GM21381 (cell line): ENCODE data around the gene IL10.

Experiments used
- ATAC-seq: cut with Tn5 transposase; IDR thresholded peaks from one replicate; pipeline ENCODE4 v1.9.1; 2021; ENCODE audit warnings: mild to moderate bottlenecking, moderate library complexity; ENCODE audit not compliant: unreplicated experiment

IL10 gene

DNA sequence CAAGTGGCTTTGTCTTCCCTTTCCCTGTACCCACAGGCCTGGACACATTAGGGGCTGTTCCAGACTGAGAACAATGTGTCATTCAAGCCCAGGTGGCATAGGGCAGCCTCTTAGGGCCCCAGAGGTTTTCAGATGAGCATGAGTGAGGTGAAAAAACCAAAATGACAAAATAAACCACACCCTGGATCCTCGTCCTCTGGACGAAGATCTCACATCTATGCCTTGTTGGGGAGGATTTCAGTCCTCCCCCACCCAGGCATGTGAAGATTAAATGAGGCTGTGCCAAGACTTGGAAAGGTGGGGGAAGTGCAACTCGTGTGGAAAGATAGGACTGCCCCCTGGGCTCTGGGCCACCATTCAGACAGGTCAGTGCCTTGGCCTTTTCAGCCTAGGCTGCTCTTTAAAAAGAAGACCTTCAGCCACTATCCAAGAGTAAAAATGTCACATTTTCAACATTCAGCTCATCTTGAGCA, 34.5 kb downstream of the IL10 start:
- no peak for ATAC-seq

DNA sequence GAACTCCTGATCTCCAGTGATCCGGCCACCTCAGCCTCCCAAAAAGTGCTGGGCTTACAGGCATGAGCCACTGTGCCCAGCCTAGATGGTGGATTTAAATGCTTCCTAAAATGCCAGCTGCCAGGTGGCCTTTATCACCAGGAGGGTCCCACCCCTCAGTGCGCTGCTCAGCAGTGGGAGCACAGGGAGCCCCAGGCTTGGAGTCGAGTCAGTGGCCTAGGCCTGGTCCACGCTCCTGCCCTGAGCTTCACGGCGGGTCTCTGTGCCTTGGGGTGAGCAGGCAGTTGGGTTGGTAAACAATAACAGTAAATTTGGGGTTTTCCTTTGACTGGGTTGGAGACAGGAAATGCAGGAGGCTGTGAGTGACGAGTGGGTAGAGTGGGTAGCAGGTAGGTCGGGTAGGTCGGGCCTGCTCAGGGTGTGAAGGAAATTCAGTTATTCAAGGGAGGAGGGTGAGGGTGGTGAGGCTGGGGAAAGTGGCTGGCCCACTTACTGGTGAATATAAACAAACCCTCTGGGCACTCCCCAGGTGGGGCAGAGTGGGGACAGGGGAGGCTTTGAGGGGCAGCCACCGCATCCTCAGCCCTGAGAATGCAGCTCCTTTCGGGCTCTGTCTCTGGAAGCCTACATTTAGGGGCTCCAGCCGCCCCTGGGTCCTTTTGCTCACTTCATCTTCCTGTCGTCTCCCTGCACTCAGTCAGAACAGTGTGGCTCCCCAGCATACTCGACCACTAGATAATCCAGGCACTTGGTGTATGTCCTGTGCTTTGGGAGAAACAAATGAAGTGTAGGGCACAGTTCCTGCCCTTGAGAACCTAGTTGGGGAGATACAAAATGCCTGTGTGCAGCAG, 35.2 kb downstream of the IL10 start:
- ATAC-seq = no peak

DNA sequence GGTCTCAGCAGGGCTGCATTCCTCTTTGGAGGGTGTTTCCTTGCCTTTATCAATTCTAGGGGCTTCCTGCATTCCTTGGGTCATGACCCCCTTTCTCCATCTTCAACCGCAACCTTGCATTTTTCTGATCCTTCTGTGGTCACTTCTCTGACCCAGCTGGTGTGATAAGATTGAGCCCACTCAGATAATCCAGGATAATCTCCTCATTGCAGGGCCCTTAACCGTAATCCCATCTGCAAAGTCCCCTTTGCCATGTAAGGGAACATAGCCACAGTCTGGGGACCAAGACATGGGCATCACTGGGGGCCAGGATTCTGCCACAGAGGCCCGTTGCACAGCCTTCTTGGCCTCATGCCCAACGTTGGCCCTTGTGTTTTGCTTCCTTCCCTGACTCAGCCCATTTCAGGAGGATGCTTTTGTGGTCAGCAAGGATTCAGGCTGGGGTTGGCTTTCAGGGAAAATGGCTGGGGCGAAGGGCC, 36.7 kb downstream of the IL10 start:
- ATAC-seq = no peak

DNA sequence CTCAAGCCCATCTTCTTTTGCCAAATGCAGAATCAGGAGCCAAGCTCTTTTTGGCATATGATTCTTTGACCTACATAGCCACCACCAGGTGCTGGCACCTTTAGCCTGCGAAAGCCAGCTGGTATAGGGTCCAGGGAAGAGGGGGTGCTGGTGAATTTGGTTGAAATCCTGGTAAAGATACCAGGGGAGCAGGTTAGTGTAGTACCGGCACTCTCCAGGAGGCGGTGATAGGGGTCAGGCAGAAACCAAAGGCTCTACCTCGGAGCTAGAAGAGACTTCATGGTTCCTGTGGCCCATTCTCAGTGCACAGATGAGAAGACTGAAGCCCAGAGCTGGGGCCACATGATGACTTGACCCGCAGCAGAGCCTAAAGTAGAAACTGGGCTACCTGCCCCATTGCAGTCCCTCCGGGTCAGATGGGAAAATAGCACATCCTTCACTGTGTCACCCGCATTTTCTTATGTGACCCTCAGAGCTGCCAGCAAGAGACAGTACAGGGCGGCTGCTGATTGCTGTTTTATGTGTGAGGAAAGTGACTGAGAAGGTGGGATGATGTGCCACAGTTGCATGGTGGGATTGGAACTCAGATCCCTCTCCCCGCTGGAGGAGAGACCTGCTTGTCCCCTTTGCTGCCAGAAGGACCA, 37.7 kb downstream of the IL10 start:
- no peak for ATAC-seq

DNA sequence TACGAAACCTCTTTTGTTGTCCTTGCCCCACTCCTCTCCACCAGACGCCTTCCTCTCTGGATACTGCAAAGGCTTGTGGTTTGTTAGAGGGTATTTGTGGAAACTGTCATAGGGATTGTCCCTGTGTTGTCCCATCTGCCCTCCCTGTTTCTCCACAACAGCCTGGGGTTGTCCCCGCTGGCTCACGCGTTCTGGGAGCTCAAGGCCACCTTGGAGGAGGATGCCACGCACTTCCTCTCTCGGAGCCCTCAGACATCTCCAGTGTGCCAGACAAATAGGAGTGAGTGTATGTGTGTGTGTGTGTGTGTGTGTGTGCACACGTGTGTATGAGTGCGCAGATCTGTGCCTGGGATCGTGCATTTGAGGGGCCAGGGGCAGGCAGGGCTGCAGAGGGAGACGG, 39.3 kb downstream of the IL10 start:
- ATAC-seq = no peak

DNA sequence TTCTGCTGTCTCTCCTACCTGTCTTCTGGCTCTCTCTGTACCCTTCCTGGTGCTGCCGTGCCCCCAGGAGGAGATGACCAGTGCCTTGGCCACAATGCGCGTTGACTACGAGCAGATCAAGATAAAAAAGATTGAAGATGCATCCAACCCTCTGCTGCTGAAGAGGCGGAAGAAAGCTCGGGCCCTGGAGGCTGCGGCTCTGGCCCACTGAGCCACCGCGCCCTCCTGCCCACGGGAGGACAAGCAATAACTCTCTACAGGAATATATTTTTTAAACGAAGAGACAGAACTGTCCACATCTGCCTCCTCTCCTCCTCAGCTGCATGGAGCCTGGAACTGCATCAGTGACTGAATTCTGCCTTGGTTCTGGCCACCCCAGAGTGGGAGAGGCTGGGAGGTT, 39.8 kb downstream of the IL10 start:
- ATAC-seq = no peak

DNA sequence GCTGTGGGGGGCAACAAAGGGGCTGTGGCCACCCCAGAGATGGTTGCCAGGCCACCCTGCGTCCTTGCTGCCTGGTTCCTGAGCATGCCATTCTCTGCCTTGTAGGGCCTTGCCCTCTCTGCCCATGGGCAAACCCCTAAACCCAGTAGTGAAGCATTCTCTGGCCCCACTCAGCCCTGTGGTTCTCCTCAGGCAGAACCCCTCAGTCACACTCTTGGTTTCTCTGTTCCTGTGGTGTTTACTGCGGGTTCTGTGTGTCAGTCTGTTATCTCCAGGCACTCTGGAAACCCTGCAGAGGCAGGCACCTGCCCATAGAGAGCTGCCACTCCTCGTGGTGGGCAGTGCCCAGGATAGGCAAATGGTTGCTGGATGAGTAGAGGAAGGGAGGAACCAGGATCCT, 42.8 kb downstream of the IL10 start:
- no peak for ATAC-seq

DNA sequence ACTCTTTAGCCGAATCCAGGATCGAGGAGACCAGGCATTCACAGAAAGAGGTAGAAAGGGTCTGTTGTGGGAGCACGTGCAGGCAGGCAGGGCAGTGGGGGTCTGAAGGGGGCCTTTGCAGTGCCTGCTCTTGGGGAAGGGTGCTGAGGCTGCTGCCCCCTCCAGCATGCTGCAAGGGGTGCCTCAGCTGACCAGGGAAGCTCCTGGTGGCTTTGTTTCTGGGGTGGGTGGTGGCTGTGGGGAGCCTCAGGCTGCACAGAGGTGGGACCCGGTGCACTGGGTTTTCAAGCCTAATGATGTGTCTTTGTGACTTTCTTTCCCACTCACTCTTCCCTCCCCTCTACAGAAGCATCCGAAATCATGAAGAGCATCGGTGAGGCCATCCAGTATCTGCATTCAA, 43.2 kb downstream of the IL10 start:
- ATAC-seq = no peak

DNA sequence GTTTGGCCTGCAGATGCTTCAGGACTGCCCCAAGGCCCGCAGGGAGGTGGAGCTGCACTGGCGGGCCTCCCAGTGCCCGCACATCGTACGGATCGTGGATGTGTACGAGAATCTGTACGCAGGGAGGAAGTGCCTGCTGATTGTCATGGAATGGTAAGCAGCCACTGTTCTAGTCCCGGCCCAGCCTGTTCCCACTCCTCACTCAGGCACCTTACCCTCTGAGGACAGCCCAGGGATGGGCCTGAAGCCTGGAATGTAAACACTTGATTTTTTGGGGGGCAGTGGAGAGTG, 43.7 kb downstream of the IL10 start:
- no peak for ATAC-seq

DNA sequence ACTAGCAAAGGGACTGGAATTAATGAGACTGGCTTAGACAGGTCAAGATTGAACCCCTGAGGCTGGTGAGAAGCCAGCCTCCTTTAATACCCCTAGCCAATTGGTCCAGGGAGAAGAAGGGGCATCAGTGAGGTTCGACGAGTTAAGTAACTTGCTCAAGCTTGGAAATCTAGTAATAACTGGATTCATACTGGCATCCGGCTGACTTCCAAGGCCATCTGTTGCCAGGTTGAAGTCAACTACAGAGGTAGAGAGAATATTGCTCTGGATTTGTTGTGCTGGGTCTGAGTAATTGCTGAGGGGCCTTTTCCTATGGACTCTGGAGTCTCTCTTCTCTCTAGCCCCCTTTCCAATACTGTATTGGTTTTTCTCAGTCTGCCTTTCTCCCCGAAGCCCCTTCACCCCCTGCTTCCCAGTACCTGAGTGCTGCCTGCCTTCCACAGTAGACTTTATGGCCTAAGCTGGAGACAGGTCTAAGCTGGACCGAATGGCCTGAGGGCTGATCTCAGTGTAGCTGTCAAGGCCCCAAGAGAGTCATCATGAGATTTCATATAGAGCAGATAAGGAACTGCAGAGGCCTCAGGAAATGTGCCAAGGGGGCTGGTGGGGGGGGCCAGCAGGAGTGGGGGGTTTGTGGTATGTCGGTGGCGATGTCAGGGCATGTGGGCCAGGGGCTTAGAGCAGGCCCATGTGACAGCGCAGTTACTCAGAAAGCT, 44.2 kb downstream of the IL10 start:
- no peak for ATAC-seq

DNA sequence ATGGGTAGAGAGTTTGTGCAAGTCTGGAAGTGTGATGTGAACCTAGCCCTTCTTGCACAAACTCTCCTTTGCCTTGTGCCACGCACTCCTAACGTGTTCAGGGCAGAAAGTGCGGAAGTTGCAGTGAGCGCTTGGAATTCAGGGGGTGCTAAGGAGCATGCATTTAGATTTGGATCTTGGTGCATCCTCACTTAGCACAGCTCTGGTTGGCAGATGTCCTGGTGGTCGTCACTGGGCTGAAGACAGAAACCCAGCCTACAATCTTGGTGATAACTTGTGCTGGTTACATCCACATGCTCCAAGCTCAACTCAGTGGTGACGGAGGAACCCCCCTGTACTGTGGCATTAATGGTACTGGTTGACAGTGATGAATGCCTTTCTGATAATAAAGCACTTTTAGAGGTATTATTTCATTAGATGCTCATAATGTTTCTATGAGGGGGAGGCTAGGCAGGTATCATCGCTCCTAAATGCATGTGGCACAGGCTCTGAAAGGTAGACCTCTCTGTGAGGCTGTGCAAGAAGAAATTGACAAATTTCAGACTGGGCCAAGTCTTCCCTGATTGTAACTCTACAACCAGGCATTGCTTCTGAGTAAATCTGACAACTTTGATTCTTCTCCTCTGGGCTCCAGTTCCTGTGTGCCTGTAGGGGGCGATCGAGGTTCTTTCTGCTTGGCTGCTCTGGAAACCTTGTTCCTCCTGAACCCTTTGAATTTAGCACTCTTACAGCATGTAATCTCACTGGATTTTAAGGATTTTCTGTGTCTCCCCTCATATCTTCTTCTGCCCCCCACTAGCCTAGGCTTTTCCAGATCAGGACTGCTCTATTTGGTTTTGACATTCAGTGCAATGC, 47.0 kb downstream of the IL10 start:
- no peak for ATAC-seq

DNA sequence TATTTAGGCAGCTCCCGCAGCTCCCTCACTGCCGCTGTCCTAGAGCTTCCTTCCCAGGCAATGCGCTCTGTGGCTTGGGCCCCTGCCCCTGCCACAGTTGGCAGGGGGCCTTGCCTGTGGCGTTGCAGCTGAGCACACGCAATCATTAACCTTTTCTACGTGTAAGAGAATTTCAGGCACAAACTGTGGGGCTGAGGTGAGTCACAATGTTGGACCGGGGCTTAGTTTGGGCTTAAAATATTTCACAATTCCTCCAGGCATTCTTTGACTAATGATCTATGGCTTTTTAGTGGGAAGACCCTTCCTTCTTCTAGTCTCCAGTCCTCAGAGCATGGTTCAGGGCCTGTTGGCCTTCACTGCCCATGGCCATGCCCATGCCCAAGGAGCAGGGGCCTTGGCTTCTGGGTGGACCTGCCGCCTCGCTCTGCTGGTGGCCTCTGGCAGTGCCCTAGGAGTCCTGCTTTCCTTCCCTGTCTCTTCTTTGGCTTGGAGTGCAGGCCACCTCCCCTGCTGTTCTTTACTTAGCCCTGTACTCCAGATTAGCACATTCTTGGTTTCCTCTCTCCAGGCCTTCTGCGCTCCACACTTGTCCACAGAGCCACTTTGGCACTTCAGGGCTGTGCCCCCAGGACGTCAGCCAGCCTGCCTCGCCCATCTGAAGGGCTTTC, 48.4 kb downstream of the IL10 start:
- ATAC-seq = no peak

DNA sequence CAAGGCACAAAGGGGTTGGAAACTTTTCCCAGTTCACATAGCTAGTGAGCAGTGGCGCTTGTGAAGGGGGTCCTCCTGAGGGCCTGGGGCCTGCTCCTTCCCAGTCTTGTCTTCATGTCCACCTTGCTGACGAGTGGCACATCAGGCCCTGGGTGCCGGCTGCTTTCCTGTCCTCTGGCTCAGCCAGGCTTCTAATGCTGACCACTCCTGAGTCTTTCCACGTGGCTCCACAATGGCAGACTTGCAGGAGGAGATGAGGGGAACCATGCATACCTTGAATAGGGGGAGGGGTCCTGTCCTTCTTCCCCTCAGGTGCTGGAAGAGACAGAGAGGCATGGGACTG, 48.9 kb downstream of the IL10 start:
- ATAC-seq = no peak

DNA sequence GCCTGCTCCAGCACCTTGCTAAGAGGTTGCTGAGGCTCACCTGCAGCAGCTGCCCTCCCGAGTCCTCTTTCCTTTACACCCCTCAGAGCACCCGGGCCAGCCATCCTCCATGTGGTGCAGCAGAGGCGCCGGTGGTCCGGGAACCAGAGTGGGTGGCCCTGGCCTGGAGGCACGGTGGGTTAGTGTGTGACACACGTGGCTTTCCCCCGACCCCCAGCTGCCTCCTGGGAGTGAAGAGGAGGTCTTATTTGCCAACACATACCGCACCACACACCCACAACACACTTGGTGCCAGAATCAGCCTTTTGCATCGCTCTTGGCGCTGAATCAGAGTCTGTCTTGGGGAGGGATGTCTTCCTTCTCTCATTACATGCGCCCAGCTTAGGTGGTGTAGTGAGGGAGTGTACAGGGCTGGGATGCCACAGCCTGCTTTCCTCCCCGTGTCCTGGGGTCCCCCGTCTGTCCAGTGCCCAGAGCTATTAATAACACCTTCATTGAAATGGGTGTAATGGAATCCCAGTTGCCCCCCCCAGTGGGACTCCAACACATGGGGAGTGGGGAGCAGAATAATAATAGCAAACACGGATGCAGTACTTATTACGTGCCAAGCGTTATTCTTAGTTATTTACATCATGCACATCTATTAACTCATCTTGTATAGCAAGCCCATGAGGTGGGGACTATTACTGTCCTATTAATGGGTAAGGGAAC, 49.4 kb downstream of the IL10 start:
- ATAC-seq = no peak

DNA sequence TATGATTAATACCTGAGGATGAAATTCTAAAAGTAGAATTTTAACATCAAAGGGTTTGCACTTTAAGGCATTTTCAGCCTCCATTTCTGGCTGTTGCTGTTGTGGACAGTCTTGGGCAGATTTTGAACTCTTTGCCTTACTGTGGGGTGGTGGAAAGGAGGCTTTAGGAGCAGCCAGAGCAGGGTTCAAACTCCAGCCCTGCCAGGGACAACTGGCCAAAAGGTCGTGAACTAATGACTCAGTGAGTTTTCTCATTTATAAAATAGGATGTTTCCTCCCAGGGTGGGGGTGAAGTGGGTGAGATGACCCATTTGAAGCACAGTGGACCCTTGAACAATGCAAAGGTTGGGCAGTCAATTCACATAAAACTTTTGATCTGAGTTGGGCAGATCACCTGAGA, 50.8 kb downstream of the IL10 start:
- ATAC-seq = no peak

DNA sequence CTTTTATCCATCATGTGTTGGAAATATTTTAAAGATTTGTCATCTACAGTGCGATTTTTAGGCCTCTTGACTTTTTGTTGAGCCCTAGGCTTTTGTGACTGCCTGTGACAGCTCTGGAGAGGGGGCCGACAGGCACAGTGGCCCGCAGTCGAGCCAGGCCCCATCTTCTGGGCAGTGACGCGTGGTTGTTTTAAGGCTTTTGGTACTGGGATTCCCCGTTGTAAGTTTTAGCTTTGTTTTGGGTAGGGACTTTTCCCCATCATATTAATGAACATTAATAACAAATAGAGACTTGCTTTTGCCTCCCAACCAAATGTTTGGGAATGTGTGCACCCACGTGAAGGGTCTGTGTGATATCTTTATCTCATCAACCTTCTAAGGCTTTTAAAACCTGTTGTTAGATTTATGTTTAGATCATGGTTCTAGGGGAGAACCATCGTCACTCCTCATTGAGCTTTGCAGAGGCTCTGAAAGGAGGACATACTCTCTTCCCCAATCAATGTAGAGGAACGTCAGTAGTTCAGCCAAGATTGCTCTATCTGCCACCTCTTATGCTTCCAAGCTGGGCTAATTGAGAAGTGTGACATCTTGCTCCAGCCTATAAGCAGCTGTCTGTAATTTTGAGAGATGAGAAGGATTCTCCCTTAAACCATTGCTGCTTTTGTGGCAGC, 53.0 kb downstream of the IL10 start:
- no peak for ATAC-seq

DNA sequence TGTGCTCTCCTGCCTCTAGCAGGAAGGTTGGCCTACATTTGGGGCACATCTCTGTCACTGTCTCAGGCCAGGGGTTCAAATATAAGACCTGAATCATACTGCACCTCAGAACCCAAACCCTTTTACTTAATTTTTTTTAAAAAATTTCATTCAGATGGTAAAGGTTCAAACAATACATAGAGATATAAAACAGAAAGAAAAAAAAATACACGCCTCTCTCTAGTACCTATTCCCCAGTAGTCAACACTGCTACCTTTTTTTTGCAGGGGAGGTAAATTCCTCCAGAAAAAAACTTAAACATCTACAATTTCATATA, 54.7 kb downstream of the IL10 start:
- ATAC-seq = no peak
